ENCODE results near the gene KPNA4.
A peak's percentile ranks its signal among the peaks of the same experiment; 100 is the strongest.

Gene KPNA4

DNA sequence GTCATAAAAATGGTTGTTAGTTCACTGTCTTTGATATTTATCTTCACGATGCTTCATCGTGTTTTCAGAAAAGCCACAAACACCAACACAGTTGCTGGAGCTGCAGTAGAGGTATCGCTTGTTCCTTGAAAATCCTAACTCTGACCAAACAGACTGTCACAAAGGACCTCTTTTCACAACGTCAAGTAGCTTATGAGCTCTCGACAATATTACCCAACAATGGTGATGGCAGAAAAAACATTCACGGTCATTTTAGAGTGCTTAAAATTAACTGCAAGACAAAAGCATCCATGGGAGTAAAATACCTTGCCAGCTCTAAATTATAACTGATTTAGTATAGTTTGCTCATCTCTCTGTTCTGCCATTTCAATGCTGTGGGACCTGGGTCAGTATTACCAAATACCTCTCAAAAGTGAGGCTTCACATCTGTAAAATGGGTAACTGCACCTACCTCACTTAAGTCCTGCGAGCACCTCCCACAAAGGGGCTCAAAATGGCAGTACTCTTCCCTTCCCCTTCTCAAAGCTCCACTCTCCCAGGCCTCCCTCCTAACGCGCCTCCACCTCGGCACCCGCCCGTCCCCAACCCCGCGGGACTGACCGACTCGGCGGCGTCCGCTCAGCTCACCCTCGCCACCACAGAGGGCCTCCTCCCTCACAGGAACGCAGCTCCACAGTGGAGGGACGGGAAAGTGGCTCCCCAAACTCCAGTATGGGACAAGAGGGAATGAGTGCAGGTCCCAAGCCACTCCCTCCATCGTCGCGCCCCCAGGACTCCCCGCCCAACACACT is 116.3 kb downstream of the KPNA4 start:
- DNase-seq: peak; percentile 81

DNA sequence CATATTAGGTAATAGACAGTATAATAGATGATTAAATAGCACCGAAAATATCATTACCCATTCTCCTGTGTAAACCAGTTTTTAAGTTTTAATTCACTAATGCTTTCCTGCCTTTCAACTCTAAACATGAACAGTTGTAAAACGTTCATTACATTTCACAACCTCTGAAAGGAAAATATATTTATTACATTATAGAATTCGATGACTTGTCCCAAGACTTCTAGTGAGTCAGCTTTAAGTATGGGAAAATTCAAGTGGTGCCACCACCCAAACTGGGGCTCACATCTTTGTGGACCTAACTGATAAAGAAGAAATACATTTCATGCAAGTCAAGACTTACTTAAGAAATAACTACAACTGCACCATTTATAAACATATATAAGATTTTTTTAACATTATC is 117.8 kb downstream of the KPNA4 start:
- DNase-seq: no peak

GRCh38 chr3:160446522-160447056 is 118.8 kb downstream of the KPNA4 start:
- no peak for DNase-seq

DNA sequence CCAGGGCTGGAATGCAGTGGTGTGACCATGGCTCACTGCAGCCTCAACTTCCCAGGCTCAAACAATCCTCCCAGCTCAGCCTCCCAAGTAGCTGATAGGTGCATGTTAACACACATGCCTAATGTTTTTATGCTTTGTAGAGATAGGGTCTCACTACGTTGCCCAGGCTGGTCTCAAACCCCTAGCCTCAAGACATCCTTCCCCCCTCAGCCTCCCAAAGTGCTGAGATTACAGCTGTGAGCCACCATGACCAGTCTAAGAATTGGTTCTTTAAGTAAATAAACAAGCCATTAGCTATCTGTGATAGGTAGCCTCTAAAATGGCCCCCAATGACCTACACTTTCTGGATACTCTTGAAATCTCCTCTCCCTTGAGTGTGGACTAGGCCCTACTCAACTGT is 119.5 kb downstream of the KPNA4 start:
- DNase-seq: no peak
